PFSK-1 (cell line): ENCODE measurements around the gene KRT16.

Experiments used
- POLR2AphosphoS5 ChIP-seq: IDR thresholded peaks from 2 replicates; pipeline ENCODE4 v1.6.1; 2012; ENCODE audit warnings: low read depth, mild to moderate bottlenecking, control low read depth, low read length, moderate library complexity
- REST ChIP-seq, 2 experiments: IDR thresholded peaks; 2 replicates each; pipeline versions ENCODE4 v1.6.1 to v1.8.0; 2011 to 2012; ENCODE audit warnings: low read depth in 2 of 2, low read length in 2 of 2, control low read depth in 1 of 2, inconsistent platforms in 1 of 2, mild to moderate bottlenecking in 1 of 2, moderate library complexity in 1 of 2; ENCODE audit not compliant: insufficient read depth in 1 of 2
- SIN3A ChIP-seq: IDR thresholded peaks from 2 replicates; pipeline ENCODE4 v1.6.1; 2012; ENCODE audit warnings: mild to moderate bottlenecking, low read length, moderate library complexity, borderline replicate concordance; ENCODE audit not compliant: insufficient read depth
- TAF1 ChIP-seq: IDR thresholded peaks from 2 replicates; pipeline ENCODE4 v1.6.1; 2012; ENCODE audit warnings: low read length, control low read depth, borderline replicate concordance; ENCODE audit not compliant: insufficient read depth

DNA sequence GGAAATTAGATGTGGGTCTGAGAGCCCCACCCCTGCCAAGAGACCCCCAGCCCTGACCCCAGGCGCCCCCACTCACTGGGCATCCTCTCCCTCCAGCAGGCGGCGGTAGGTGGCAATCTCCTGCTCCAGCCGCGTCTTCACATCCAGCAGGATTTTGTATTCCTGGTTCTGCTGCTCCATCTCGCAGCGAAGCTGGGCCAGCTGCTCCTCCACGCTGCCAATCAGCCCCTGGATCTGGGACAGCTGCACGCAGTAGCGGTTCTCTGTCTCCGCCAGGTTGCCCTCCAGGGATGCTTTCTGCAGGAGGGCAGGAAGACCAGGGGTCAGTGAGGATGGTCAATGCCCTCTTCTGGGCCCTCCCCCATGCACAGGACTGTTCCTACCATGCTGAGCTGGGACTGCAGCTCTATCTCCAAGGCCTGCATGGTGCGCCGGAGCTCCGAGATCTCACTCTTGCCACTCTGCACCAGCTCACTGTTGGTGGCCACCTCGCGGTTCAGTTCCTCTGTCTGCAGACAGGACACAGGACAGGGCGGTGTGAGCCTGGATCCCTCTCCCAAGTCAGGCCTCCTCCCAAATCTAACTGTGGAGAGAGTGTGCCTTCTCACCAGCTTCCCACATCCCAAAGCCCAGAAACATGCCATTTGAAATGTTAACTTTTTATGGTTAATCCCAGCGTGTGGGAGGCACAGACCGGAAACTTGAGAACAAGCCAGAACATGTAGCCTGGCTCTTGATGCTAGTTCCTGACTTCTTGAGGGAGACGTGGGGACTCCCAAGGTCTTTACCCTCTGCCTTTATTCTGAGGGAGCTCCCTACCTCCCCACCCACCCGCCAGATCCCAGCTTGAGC is 8.2 kb upstream of the KRT16 start:
- TF ChIP-seq POLR2AphosphoS5 (no peak), TAF1 (no peak), REST (IDR thresholded peaks at IDR 0.05; ENCODE audit: insufficient read depth in 1 of 2, low read depth in 2 of 2, low read length in 2 of 2) (no peak), SIN3A (no peak)
